Middle frontal gyrus (tissue), 1 donor: ENCODE results near the gene KBTBD2.
"Not testable (repeated sequence)": the region's sequence is repeated elsewhere in the genome, so short reads cannot be mapped to it uniquely, and the experiment has no call there.

Source experiments
- DNase-seq: peaks from one replicate; pipeline ENCODE4 v3.0.0-alpha.2; 2015; ENCODE audit warnings: low spot score; ENCODE audit errors: extremely low spot score

The KBTBD2 gene

DNA sequence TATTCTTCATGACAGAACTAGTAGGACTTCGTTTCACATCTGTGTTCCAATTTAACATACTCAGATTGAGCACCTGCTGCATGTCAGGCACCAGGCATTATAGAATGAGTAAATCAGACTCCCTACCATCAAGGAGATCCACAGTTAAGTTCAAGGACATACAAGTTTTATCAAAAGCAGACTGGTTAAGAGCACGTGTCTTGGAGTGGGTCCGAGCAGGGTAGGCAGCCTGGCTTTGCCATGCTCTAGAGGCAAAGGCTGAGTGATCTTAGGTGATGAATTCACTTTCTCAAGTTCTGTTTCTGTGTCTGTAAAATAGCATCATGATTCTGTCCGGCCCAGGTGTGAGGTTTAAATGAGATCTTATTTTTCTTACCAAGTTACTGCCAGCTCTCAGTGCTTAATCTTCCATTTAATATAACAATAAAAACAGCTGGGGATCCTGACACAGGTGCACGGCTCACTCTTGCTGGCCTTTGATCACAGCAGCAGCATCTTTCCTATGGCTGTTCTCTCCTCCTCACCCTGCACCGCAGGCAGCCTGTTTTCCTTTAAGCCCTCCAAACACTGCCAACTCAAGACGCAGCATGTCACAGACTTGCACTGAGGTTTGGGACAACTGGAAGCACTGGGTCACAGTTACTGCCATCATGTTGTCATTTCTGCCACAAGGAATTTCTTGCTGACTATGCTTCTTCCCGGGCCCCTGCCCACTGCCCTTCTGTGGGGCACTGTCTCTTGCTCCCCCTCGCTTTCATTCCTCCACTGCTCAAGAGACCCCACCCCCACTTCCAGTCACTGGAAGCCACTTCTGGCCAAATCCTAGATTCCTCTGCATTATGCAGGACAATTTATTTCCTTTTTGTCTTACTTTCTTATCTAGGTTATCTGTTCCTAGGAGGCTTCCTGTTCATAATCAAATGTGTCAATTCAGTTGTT lies 35.5 kb downstream of the KBTBD2 start:
- not testable (repeated sequence) for DNase-seq

DNA sequence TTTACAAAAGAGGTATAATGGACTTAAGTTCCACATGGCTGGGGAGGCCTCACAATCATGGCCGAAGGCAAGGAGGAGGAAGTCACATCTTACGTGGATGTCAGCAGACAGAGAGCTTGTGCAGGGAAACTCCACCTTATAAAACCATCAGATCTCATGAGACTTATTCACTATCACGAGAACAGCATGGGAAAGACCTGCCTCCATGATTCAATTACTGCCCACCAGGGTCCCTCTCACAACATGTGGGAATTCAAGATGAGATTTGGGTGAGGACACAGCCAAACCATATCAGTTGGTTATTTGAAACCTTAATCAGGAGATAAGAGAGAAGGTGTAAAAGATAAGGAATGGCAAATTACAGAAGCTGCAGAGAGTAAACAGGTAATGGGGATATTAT lies 40.9 kb downstream of the KBTBD2 start:
- not testable (repeated sequence) for DNase-seq

DNA sequence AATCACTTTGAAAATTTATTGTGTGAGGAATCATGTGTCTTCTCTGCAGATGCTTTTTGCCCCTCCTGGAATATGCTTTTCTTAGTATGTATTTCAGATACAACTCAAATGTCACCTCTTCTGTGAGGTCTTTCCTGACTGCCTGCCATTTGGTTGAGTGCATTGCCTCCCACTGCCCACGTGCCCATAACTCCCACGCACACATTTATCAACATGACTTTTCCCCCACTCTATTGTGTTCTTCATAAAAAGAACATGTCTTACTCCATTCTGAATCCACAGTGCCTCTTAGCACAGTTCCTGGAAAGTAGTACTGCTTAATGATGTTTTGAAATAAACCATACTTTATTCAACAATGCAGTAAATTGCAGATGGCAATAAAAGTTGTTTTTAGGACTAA lies 42.9 kb downstream of the KBTBD2 start:
- DNase-seq = not testable (repeated sequence)

DNA sequence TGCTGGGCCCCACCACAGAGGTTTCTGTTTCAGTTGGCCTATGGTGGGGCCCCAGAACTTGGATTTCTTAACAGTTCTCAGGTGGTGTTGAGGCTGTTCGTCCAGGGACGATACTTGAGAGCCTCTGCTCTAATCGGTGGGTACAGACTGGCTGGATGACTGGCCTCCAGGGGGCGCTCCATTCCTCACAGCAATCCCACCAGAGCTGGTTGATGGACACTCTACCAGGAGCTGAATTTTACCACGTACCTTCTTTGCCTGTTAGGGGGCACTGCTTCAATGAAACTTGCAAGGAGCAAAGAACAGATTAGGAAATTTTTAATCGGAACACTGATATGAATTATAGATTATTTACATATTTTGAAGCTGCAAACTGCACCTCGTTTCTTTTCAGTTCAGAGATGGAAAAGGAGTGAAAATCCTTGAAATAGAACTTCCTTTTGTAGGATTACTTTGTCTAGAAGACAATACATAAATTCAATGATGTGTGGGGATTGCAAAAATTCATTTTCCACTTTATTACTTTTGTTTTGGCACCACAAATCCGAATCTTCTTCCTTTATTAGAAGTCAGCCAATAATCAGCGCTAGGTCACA lies 44.8 kb downstream of the KBTBD2 start:
- peak; percentile 57 for DNase-seq

DNA sequence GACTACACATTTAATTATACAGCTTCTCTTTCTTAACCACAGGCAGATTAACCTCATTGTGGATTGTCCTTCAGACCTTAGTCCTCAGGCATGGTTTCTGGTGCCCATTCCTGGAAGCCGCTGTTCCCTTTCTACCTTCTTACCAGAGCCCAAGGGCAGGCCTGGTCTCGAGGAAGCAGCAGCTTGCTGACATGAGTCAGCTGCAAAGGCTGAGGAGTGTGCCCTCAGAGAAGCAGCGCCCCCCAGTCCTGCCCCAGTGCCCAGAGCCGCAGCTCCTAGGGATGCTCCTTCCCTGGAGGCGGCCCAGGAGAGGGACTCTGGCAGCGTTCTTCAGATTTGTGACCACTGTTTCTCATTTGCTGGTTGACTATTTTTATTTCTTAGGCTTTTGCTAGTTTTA lies 46.8 kb downstream of the KBTBD2 start:
- DNase-seq = not testable (repeated sequence)

DNA sequence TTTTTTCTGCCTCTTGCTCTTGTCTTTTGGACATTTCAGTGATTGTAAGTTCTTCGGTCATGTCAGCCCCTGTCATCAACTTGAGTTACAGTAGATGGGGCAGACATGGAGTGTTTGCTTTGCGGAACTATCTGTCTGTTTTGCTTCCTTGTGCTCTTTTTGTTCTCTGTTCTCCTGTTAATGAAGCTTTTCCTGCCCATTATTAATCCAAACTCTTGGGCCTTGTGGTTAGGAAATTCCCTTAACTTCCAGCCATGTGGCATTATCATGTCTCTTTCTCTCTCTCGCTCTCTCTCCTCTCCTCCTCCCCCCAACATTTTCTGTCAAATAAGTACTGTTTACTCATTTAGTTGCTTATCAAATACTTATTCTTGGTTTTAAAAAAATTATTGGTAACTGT lies 47.8 kb downstream of the KBTBD2 start:
- not testable (repeated sequence) for DNase-seq

DNA sequence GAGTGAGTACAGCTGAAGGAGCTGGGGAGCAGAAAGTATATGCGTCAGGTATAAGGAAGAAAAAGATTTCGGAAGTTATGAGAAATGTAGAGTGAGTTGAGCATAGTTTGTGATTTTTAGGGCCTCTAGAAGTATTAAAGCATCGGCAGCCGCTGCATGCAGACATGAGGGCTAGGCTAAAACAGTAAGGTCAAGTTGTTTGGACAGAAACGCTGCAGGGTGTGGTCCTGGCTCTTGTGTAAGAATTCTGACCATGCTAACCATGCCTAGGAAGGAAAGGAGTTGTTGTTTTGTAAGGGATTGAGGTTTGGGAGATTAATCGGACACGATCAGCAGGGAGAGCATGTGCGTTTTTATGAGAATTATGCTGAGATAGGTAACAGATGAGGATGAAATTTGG lies 51.7 kb downstream of the KBTBD2 start:
- DNase-seq = not testable (repeated sequence)

DNA sequence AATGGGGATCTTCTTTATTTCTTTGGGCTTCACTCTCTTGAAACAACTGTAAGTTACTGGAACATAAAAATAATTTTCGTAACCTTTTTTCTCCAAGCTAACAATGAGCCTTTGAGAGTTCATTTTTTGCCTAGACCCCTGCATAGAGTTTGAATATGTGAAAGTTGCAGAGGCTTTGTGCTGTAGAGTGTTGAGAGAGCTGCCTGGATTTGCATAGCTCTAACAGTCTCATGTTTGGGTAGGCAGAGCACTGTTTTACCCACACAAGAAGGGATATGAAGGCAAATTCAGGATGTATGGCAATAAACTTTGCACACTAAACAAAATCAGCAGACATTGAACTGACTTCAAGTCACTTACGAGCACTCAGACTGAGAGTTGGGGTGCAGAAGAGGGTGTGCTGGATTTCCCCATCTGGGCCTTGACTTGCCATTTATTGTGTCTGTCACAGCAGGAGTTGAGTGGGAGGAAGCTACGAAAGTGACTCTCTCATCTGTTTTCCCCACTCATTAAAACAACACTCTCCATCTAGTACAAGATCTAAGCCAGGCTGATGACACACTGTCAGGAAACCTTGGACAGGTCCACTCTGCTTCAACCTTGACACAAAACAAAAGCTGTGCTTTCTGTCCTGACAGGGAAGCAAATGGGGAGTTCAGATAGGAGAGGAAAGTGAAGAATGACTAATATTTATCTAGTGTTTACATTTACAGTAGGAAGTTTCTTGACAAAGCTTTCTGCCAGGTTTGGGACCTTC lies 62.4 kb downstream of the KBTBD2 start:
- not testable (repeated sequence) for DNase-seq
